HUES48 (cell line): ENCODE results near the gene PRPS2.

Experiments used
- H3K27ac ChIP-seq: one replicate; pipeline ENCODE4 v1.7.0; 2013; ENCODE audit warnings: low read depth, low read length, inconsistent platforms
- H3K27me3 ChIP-seq: 2 replicates; pipeline ENCODE4 v1.6.1; 2013; ENCODE audit warnings: mild to moderate bottlenecking, low read length; ENCODE audit not compliant: control insufficient read depth, insufficient read depth
- H3K36me3 ChIP-seq: 2 replicates; pipeline ENCODE4 v1.6.1; 2013; ENCODE audit warnings: low read length; ENCODE audit not compliant: control insufficient read depth, insufficient read depth
- H3K4me1 ChIP-seq: 2 replicates; pipeline ENCODE4 v1.6.1; 2013; ENCODE audit warnings: mild to moderate bottlenecking, low read length; ENCODE audit not compliant: control insufficient read depth, insufficient read depth
- H3K4me3 ChIP-seq: 2 replicates; pipeline ENCODE4 v1.5.1; 2013; ENCODE audit warnings: mild to moderate bottlenecking, low read depth, low read length
- H3K9ac ChIP-seq: 2 replicates; pipeline ENCODE4 v1.6.1; 2013; ENCODE audit warnings: mild to moderate bottlenecking, low read depth, low read length, moderate library complexity
- H3K9me3 ChIP-seq: 2 replicates; pipeline ENCODE4 v1.6.1; 2013; ENCODE audit warnings: low read length; ENCODE audit not compliant: control insufficient read depth, insufficient read depth

Gene PRPS2

DNA sequence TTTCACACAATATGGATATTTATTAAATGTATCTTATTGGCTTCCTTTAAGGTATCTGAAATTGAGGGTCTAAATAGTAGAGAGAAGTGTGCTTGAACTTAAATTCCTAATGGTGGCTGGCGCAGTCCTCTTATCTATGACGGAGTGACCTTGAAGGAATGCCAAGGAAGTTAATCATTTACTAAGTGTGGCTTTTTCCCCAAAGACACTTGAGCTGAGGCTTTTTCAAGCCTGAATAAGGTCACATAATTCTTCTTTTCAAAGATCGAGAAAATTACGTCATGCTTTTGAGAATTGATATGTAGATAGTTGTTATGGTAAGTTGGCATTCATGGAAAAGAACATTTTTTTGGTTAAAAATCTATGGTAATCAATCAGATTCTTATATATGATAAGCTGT lies 11.7 kb upstream of the PRPS2 start:
- H3K27me3 ChIP-seq: no peaks in the 10 kb centered on the region
- H3K9me3 ChIP-seq: no peaks in the 10 kb centered on the region
- H3K36me3 ChIP-seq: no peaks in the 10 kb centered on the region
- no peak overlapping the region for H3K9ac ChIP-seq
- H3K4me3 ChIP-seq: no peak overlapping the region
- H3K27ac ChIP-seq: no peak overlapping the region
- H3K4me1 ChIP-seq: no peaks in the 10 kb centered on the region

DNA sequence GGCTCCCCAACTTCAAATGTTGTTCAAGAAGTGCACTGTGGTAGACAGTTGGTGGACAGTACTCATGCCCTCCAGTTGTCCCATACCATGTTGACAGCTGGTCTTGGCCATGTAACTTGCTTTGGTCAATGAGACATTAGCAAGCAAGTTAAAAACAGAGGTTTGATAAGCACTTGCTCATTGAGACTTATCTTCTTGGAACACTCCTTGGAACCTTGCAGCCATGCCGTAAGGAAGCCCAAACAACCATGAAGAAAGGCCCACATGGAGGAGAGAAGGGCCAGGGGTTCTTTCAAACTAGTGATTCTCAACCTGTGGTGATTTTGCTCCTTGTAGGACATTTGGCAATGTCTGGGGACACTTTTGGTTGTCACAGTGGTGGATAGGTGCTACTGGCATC lies 2.6 kb upstream of the PRPS2 start:
- no peak overlapping the region for H3K4me3 ChIP-seq
- H3K4me1 ChIP-seq: peaks cover 4% of the 10 kb centered on the region
- no peak overlapping the region for H3K9ac ChIP-seq
- H3K36me3 ChIP-seq: no peaks in the 10 kb centered on the region; the same call in 1 of the 2 replicates
- H3K27ac ChIP-seq: no peak overlapping the region
- peaks cover 12% of the 10 kb centered on the region for H3K27me3 ChIP-seq
- no peaks in the 10 kb centered on the region for H3K9me3 ChIP-seq

DNA sequence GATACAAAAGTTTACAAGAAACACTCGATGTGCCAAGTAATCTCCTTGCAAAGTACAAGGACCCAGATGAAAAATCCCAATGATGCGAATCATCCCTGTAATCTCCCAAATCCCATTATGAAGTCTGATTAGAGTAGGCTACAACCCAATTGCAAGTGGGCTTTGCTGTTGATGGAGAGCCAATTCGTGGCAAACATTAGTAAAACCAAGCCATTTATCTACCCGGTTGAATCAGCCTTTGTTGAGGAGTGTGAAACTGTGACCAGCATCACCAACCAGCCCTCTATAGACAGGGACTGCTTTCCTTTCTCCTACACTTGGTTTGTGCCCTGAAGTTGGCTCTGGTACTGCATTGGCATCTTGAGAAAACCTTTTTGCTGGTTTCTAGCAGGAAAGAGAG lies 1.2 kb upstream of the PRPS2 start:
- Histone ChIP-seq H3K9me3 (no peaks in the 10 kb centered on the region), H3K36me3 (no peaks in the 10 kb centered on the region; the same call in 1 of the 2 replicates), H3K4me1 (peaks cover 4% of the 10 kb centered on the region), H3K9ac (no peak overlapping the region), H3K27ac (no peak overlapping the region), H3K27me3 (peaks cover 12% of the 10 kb centered on the region), H3K4me3 (no peak overlapping the region)

DNA sequence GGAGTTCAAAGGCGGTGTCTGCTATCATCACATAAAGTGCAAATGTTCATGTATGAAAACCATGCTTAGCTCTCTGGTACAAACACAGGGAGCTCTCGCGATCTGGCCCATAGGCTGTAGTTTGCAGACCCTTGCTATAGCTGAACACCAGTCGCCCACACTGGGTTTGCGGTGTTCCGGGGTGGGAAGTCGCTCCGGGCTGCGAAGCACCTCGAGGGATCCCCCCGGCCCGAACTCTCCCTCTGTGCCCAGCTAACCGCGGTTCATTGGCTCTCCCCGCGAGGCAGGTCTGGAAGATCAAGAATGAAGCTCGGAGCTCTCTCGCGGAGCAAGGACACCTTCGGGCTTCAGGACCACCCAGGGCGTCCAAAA lies 341 bp upstream of the PRPS2 start:
- peaks cover 4% of the 10 kb centered on the region for H3K4me1 ChIP-seq
- no peak overlapping the region for H3K9ac ChIP-seq

DNA sequence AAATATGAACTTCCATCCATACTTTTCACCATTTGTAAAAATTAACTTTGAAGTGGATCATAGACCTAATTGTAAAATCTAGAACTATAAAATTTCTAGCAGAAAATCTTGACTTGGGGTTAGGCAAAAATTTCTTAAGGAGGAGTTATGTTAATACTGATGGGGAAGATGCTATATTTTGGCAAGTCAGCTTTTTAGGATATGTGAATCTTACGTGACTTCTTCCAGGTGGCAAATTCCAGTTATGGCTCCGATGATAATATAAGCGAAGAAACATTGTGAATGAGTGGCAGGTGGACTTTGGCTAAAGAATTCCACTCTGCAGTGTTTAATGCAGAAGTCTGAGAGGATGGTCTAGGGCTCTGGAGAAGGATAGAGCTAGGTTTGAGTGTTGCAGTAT lies 1.5 kb downstream of the PRPS2 start:
- Histone ChIP-seq H3K9me3 (no peaks in the 10 kb centered on the region), H3K27me3 (peaks cover 12% of the 10 kb centered on the region), H3K4me3 (peak overlapping the region; percentile 83), H3K4me1 (peaks cover 4% of the 10 kb centered on the region), H3K27ac (no peak overlapping the region), H3K36me3 (peaks cover 4% of the 10 kb centered on the region), H3K9ac (no peak overlapping the region)

More for the DNA sequence above, 341 bp upstream of the PRPS2 start:
- H3K4me3 ChIP-seq: peak overlapping the region; percentile 83
- H3K9me3 ChIP-seq: no peaks in the 10 kb centered on the region
- H3K27ac ChIP-seq: no peak overlapping the region
- H3K27me3 ChIP-seq: peaks cover 12% of the 10 kb centered on the region
- no peaks in the 10 kb centered on the region; the same call in 1 of the 2 replicates for H3K36me3 ChIP-seq

- H3K36me3 ChIP-seq: peaks cover 23% of the 10 kb centered on the region
- peaks cover 12% of the 10 kb centered on the region for H3K27me3 ChIP-seq
- H3K9me3 ChIP-seq: no peaks in the 10 kb centered on the region
- H3K27ac ChIP-seq: no peak overlapping the region
- H3K4me3 ChIP-seq: no peak overlapping the region
- H3K9ac ChIP-seq: no peak overlapping the region
- peaks cover 4% of the 10 kb centered on the region for H3K4me1 ChIP-seq
Observed at GRCh38 chrX:12794654-12795053, 3.4 kb downstream of the PRPS2 start.

DNA sequence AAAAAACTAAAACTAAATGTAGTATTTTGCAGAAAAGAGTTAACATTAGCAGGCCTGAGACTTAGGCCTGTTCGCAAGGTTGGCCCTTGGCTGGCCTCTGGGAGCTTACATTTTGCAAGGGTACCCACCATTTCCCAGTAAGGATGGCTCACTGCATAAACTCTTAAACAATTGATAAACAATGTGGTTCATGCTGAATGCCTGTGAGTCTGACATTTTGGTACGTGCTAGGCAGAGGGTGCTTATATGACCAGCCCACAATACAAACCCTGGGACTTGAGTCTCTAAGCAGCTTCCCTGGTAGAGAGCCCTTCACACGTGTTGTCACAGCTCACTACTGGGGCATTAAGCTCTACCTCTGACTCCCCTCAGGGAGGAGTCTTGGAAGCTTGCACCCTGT lies 7.4 kb downstream of the PRPS2 start:
- Histone ChIP-seq H3K4me3 (no peak overlapping the region), H3K9me3 (no peaks in the 10 kb centered on the region), H3K9ac (no peak overlapping the region), H3K27ac (no peak overlapping the region), H3K27me3 (no peaks in the 10 kb centered on the region), H3K36me3 (peaks cover 54% of the 10 kb centered on the region), H3K4me1 (no peaks in the 10 kb centered on the region)

- peaks cover 58% of the 10 kb centered on the region for H3K36me3 ChIP-seq
- H3K4me3 ChIP-seq: no peak overlapping the region
- no peaks in the 10 kb centered on the region for H3K27me3 ChIP-seq
- no peak overlapping the region for H3K9ac ChIP-seq
- H3K9me3 ChIP-seq: no peaks in the 10 kb centered on the region
- H3K27ac ChIP-seq: no peak overlapping the region
- no peaks in the 10 kb centered on the region for H3K4me1 ChIP-seq
Observed at GRCh38 chrX:12799118-12799517, 7.9 kb downstream of the PRPS2 start.

DNA sequence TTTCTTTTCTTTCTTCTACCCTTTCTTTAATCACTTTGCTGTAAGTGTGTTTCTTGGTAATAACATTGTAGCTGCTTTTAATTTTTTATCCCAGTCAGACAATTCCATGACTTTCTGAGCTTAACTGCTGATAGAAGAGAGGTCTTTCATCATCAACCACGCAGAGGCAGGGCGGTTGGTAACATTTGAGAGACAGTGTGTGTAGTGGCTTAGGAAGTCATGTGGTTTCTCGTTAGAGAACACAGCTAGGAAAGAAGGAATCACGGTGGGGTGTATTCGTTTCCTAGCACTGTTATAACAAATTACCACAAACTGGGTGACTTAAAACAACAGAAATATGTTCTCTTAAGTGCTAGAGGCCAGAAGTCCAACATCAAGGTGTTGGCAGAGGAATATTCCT lies 11.5 kb downstream of the PRPS2 start:
- Histone ChIP-seq H3K9me3 (no peaks in the 10 kb centered on the region), H3K27me3 (no peaks in the 10 kb centered on the region), H3K36me3 (peaks cover 78% of the 10 kb centered on the region), H3K9ac (no peak overlapping the region), H3K4me1 (no peaks in the 10 kb centered on the region), H3K4me3 (no peak overlapping the region), H3K27ac (no peak overlapping the region)

DNA sequence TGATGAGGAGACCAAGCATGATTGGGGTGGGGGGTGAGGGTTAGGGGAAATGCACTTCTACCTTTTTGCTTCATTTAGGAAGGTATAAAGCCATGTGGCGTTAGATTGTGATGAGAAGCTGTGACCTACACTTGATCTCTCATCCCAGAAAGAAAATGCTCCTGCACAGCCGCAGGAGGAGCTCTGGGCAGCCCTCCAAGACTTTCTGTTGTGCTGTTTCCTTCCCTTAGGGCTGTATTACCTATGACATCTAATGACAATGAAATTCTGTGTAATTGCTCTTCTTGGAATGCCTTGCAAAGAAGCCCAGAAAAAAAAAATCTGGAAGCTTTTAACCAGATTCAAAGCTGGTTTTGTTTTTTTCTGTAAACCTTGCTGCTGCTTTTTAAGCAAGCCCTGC lies 13.4 kb downstream of the PRPS2 start:
- Histone ChIP-seq H3K36me3 (peaks cover 71% of the 10 kb centered on the region), H3K4me3 (no peak overlapping the region), H3K27me3 (no peaks in the 10 kb centered on the region), H3K4me1 (peaks cover 7% of the 10 kb centered on the region; the same call in 1 of the 2 replicates), H3K9ac (no peak overlapping the region), H3K9me3 (no peaks in the 10 kb centered on the region), H3K27ac (no peak overlapping the region)

DNA sequence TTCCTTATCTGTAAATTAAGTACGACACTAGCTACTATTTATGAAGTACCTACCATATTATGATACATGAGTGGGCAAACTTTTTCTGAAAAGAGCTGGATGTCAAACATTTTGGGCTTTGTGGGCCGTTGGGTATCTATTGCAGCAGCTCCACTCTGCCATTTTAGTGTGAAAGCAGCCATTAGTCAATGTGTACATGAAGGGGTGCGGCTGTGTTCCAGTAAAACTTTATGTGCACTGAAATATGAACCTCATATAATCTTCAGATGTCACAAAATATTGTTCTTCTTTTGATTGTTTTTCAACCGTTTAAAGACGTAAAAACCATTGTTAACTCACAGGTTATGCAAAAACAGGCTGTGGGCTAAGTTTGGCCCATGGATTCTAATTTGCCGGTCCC lies 14.1 kb downstream of the PRPS2 start:
- Histone ChIP-seq H3K36me3 (peaks cover 71% of the 10 kb centered on the region), H3K27me3 (no peaks in the 10 kb centered on the region)

DNA sequence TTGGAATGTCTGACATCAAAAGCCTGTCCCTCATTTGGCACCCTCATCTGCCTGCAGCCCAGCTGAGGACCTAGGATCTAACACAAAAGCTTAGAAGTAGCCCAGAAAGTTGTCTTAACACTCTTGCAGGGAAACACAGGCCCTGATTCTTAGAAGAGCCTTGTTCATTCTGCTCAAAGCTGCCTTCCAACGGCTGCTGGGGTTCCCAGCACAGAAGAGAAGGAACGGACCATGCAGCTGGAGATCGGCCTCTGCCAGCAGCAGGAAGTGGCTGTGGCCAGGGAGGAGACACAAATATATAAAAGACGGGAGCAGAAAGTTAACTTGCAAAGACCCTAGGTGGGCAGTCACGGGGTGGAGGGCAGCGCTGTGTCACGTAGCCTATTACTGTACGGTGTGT lies 20.4 kb downstream of the PRPS2 start:
- Histone ChIP-seq H3K4me3 (no peak overlapping the region), H3K9ac (no peak overlapping the region), H3K4me1 (peaks cover 16% of the 10 kb centered on the region), H3K9me3 (no peaks in the 10 kb centered on the region), H3K27me3 (no peaks in the 10 kb centered on the region), H3K36me3 (peaks cover 58% of the 10 kb centered on the region), H3K27ac (no peak overlapping the region)

More for the DNA sequence above, 14.1 kb downstream of the PRPS2 start:
- Histone ChIP-seq H3K27ac (no peak overlapping the region), H3K4me3 (no peak overlapping the region), H3K9ac (no peak overlapping the region), H3K4me1 (peaks cover 14% of the 10 kb centered on the region), H3K9me3 (no peaks in the 10 kb centered on the region)
